Calu3 (cell line): ENCODE results near the gene FAM174B. TPM values are rescaled to one million over a fixed set of nuclear protein-coding genes. Genes with fewer than 3 reads are reported as not detected.

Experiments used
- BruUV-seq: library from RNA; stranded (reverse); fragments of 400-500 nt; replicated peaks from 2 replicates; lab custom pipeline; 2021; lab: Mats Ljungman, UMichigan
- CTCF ChIA-PET: fragments of 300-600 bp; sonication (Branson Sonifier 250); formaldehyde crosslinking; loops from one replicate; lab custom pipeline; 2022; ENCODE audit warnings: antibody characterized with exemption; lab: Charles Lee
- DNase-seq: peaks from one replicate; pipeline ENCODE4 v3.0.0; 2022
- H3K27ac Mint-ChIP-seq: one replicate; pipeline ENCODE4 v1.8.0; 2022; ENCODE audit warnings: mixed read lengths; ENCODE audit not compliant: unreplicated experiment
- H3K27me3 Mint-ChIP-seq: one replicate; pipeline ENCODE4 v1.8.0; 2022; ENCODE audit warnings: mixed read lengths; ENCODE audit not compliant: unreplicated experiment
- H3K36me3 Mint-ChIP-seq: one replicate; pipeline ENCODE4 v1.8.0; 2022; ENCODE audit warnings: mild to moderate bottlenecking, moderate library complexity, mixed read lengths; ENCODE audit not compliant: insufficient read depth, unreplicated experiment
- H3K4me1 Mint-ChIP-seq: one replicate; pipeline ENCODE4 v1.8.0; 2022; ENCODE audit warnings: mild to moderate bottlenecking, low read depth, mixed read lengths; ENCODE audit not compliant: unreplicated experiment
- H3K4me3 Mint-ChIP-seq: one replicate; pipeline ENCODE4 v1.8.0; 2022; ENCODE audit warnings: mild to moderate bottlenecking, low read depth, moderate library complexity, mixed read lengths; ENCODE audit not compliant: unreplicated experiment
- H3K9me3 Mint-ChIP-seq: one replicate; pipeline ENCODE4 v1.8.0; 2022; ENCODE audit warnings: low read depth, mixed read lengths; ENCODE audit not compliant: unreplicated experiment
- intact Hi-C: fragments of 100-400 bp; cut with micrococcal nuclease; formaldehyde crosslinking; loops from one replicate; pipeline ENCODE4 v1.10.0; 2022; ENCODE audit not compliant: unreplicated experiment
- total RNA-seq: library from RNA; stranded (reverse); gene quantifications from 2 replicates; pipeline ENCODE4 v1.2.3, GENCODE V29; 2022
- TF ChIP-seq, protein P1 (sequence below): fragments of 200-600 bp; IDR thresholded peaks from one replicate; pipeline ENCODE4 v1.8.0; 2022; ENCODE audit warnings: antibody characterized with exemption; ENCODE audit not compliant: unreplicated experiment

FAM174B gene
- total RNA-seq, 1 experiment from 2014 or later, result 12.4 TPM

DNA sequence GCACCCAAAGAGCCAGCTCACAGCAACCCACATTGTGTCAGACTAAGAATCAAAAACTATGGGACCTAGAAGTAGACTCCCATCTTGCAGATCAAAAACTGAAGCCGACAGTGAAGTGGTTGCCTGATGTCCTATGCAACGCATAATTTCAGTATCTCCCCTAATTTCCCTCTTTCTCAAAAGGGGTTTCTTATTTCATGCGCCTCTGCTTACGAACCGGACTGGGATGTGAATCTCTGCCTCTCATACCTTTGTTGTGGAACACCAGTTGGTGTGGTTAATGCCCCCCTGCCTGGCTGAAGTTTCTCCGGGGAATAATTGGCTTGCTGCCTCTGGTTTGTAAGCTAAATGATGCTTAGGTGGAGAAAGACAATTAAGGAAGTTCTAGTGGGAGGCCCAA is 514 bp upstream of the FAM174B start:
- no TSS peak for BruUV-seq
- intact Hi-C loops, result no loop called here
- Mint-ChIP-seq H3K27ac (no peak overlapping the region), H3K4me1 (no peaks in the 10 kb centered on the region), H3K9me3 (no peaks in the 10 kb centered on the region), H3K27me3 (peaks cover 42% of the 10 kb centered on the region), H3K36me3 (peaks cover 9% of the 10 kb centered on the region), H3K4me3 (peak overlapping the region; percentile 77)
- TF ChIP-seq, protein P1, sequence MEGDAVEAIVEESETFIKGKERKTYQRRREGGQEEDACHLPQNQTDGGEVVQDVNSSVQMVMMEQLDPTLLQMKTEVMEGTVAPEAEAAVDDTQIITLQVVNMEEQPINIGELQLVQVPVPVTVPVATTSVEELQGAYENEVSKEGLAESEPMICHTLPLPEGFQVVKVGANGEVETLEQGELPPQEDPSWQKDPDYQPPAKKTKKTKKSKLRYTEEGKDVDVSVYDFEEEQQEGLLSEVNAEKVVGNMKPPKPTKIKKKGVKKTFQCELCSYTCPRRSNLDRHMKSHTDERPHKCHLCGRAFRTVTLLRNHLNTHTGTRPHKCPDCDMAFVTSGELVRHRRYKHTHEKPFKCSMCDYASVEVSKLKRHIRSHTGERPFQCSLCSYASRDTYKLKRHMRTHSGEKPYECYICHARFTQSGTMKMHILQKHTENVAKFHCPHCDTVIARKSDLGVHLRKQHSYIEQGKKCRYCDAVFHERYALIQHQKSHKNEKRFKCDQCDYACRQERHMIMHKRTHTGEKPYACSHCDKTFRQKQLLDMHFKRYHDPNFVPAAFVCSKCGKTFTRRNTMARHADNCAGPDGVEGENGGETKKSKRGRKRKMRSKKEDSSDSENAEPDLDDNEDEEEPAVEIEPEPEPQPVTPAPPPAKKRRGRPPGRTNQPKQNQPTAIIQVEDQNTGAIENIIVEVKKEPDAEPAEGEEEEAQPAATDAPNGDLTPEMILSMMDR, result no peak
- CTCF ChIA-PET, result interaction anchor here (1.7 kb wide), 1 partner anchor 13 kb away, joined by 5 read pairs; no protein-coding TSS in a partner anchor
- DNase-seq, result no peak

DNA sequence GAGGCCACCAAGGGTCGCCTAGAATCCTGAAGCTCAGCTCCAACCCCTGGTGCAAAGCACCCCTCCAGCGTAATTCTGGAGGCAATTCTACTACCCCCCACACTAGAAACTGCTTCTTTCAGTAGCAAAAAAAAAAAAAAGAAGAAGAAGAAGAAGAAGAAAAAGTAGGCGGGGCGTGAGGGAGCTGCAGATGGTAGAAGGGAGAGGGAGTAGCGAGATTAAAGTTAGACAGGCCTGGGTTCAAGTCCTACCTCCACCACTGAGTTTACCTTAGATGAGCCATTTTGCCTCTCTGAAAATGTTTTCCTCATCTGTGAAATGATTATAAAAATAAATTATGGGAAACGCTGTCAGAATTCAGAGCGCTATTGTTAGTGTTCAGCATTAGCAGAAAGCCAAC is 913 bp downstream of the FAM174B start:
- intact Hi-C loops, result no loop called here
- H3K9me3 Mint-ChIP-seq, result peaks cover 3% of the 10 kb centered on the region
- DNase-seq, result no peak
- no peak overlapping the region for H3K27ac Mint-ChIP-seq
- BruUV-seq, result TSS peak; percentile 24
- CTCF ChIA-PET, result interaction anchor here (0.7 to 0.9 kb wide), 2 partner anchors 133 to 226 kb away, joined by 3 to 5 read pairs; no protein-coding TSS in a partner anchor
- H3K4me1 Mint-ChIP-seq, result no peaks in the 10 kb centered on the region
- peaks cover 42% of the 10 kb centered on the region for H3K27me3 Mint-ChIP-seq
- H3K4me3 Mint-ChIP-seq, result peak overlapping the region; percentile 77
- peaks cover 9% of the 10 kb centered on the region for H3K36me3 Mint-ChIP-seq
- TF ChIP-seq, protein P1, result no peak

DNA sequence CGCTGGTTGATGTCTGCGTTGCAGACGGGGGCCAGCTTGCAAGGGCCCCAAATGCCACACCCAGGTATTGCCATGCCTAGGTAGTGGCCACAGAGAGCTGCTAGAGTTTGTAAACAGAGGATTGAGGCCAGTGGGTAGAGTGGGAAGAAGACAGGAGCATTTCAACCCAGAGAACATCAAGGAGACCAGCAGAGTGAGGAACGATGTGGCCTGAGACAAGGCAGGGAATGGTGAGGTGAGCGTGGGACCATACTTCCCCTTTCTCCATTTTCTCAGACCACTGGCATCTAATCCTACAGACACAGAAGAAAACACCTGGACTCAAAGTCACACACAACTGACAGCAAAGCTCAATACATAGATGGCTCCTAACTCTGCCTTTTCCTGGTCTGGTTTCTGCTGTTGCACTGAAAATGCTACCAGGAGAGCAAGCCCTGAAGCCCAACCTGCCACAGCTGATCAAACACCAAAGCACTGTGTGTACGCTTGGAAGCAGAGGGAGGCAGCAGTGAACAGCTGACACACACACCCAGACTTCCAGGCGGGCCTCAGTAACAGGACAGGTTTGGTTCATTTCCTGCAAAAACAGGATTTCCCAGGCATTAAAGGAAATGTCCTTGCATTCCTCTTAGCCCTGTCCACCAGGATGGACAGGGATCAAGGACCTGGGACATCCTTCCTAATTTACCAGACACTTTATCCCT is 1.6 kb downstream of the FAM174B start:
- no peak for DNase-seq
- Mint-ChIP-seq H3K36me3 (peaks cover 9% of the 10 kb centered on the region), H3K4me1 (no peaks in the 10 kb centered on the region), H3K4me3 (peak overlapping the region; percentile 77), H3K27me3 (peaks cover 42% of the 10 kb centered on the region), H3K9me3 (peaks cover 3% of the 10 kb centered on the region), H3K27ac (no peak overlapping the region)
- BruUV-seq, result no TSS peak
- CTCF ChIA-PET, result interaction anchor here (0.9 kb wide), 1 partner anchor 9 kb away, joined by 3 read pairs; no protein-coding TSS in a partner anchor
- TF ChIP-seq, protein P1, result no peak
- intact Hi-C loops, result no loop called here

DNA sequence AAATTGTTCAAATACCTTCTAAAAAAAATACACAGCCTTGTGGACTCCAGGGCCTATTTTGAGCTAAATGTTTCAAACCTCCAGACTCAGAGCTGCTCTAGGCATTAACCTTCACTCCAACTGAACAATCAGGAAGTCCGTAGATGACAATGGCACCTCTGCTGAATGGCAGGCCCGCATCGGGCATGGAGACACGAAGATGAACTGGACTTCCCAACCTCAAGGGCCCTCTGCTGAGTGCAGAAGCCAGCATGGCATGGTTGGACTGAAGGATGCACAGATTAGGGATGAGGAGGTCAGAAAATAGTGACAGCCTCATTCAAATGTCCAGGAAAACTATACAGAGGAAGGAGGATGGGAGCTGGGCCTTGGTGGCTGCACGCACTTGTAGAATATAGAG is 2.2 kb downstream of the FAM174B start:
- CTCF ChIA-PET, result interaction anchor here (0.5 to 0.9 kb wide), 2 partner anchors 8 to 38 kb away, joined by 3 to 4 read pairs; no protein-coding TSS in a partner anchor
- DNase-seq, result no peak
- Mint-ChIP-seq H3K36me3 (peaks cover 9% of the 10 kb centered on the region), H3K4me1 (no peaks in the 10 kb centered on the region), H3K9me3 (peaks cover 3% of the 10 kb centered on the region), H3K27ac (no peak overlapping the region), H3K4me3 (no peak overlapping the region), H3K27me3 (peaks cover 42% of the 10 kb centered on the region)
- intact Hi-C loops, result no loop called here
- TF ChIP-seq, protein P1, result no peak
- BruUV-seq, result no TSS peak
